H54 (cell line): ENCODE measurements around the gene CACNA1C.
A peak's percentile ranks its signal among the peaks of the same experiment; 100 is the strongest.

Experiments used
- DNase-seq: peaks from one replicate; pipeline ENCODE4 v3.0.0; 2011; ENCODE audit warnings: low spot score, mixed read lengths; ENCODE audit not compliant: insufficient read length
- FAIRE-seq: peaks from 3 replicates; lab custom pipeline; 2011; peaks lifted over from hg19 to GRCh38; lab: Jason Lieb, UNC
- POLR2A ChIP-seq: IDR thresholded peaks from 2 replicates; pipeline ENCODE4 v1.6.1; 2011; ENCODE audit warnings: low read depth, mild to moderate bottlenecking, low read length

CACNA1C gene

DNA sequence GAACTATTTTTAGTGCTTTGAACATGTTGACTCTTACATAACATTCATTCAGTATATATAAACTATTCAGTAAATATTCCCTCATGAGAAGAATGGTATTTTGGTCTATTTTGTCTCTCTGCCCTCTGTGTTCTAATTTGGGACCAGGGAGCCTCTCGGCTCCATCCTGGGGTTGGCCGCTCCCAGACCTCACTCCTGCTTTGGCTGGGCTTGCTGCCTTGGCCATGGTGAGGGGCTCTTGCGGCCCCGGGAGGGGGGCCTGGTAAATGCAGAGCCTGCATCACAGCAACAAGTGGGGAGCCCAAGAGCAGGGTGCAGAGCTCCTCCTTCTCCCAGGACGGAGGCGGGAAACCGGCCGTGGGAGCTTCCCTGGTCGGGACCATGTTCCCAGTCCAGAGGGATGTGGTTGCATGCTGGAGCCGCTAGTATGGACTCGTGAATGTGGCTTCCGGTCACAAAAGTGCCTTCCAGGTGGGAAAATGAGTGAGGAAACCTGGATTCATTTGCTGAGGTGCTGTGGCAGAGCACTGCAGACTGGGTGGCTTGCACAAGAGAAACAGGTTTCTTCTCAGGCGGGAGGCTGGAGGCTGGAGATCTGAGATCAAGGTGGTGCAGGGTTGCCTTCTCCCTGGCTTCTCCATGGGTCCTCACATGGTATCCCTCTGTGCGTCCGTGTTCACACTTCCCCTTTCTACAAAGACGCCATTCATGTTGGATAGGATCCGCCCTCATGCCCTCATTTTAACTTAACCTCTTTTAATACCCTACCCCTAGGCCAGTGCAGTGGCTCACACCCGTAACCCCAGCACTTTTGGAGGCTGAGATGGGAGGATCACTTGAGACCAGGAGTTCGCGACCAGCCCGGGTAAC lies 250.2 kb downstream of the CACNA1C start:
- FAIRE-seq (no peak), DNase-seq (no peak)
- TF ChIP-seq POLR2A: no peak

DNA sequence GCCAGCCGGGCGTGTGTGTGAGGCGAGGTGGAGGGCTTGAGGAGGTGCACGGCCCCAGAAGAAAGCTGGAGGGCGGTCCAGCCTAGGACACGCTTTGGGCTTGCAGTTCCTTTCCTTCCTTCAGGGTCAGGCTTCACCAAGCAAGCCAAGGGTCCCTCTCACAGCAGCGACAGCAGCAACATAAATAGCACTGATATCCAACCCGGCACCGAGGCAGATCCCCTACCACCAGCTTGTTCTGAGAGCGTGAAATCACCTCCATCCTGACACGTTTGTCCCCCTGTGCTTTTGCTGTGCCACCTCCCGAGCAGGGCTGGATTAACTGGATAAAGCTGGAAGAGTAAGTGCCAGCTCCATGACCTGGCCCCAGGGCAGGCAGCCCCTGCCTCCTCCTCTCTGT lies 251.4 kb downstream of the CACNA1C start:
- TF ChIP-seq POLR2A: no peak
- FAIRE-seq (no peak), DNase-seq (no peak)

DNA sequence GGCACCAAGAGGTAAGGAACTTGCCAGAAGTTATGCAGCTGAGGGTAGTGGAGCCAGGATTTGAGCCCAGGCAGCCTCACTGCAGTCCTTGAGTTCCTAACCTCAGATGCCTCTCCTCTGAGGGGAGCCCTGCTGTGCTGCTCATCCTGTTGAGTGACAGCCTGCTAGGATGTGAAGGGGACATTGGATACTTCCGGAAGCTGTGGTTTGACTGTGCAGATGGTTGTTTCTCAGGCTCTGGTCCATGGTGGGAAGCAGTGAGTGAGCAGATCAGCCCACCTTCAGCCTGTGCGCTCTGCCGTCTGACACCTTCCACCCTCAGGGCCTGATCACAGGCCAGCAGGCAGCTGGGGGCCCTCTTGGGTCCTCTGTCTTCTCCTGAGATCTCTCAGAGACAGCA lies 253.2 kb downstream of the CACNA1C start:
- no peak for TF ChIP-seq POLR2A
- FAIRE-seq (no peak), DNase-seq (no peak)

DNA sequence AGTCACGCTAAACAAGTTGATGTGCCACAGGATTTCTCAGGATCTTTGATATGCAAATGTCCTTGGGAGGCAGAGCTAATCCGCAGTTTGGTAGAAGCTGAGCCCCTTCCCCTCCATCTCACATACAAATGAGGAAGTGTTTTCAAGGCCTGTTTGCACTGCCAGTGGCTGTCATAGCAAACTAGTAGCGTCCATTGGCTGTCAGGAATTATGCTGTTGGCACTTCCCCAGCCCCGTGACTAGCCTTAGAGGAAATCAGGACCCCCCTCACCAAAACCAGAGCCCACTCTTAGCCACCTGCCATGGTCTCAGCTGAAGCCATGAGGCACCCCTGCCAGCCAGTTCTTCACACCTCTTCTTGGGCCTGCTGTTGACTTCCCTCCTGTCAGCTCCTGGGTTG lies 253.9 kb downstream of the CACNA1C start:
- DNase-seq: no peak
- FAIRE-seq: no peak
- TF ChIP-seq POLR2A: no peak

DNA sequence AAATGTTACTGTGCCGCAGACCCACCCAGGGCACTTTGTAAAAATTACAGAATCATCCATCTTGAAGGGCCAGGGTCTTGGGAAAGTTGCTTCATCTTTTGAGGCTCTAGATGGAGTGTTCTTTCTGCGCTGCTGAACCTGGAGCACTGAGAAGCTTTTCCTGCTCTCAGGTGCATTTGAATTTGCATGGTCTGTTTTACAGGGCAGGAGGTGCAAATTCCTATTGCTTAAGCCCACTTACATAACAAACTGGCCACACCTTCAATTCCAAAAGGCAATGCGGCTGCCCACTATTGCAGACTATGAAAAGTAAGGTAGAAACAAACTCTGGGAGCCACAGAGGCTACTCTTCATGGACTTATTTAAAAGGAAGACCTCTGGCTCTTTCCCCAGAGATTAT lies 254.8 kb downstream of the CACNA1C start:
- DNase-seq (no peak), FAIRE-seq (no peak)
- TF ChIP-seq POLR2A: no peak

DNA sequence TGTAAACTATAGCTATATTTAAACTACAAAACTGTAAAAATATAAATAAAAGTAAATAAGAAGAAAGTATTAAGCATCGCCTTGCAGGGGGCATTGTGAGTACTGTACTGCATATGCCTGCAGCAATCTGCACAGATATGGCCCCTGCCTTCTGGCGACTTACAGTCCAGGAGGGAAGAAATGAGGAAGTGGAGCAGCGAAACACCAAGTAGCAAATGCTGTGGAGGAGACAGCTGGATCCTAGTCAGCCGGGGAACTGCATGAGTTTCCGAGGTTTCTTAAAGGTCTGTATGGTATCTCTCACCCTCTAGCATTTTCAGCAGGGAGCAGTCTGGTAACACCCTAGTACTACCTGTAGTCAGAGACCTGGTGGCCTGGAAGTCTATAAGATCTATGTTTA lies 256.9 kb downstream of the CACNA1C start:
- DNase-seq: no peak
- no peak for FAIRE-seq
- no peak for TF ChIP-seq POLR2A

DNA sequence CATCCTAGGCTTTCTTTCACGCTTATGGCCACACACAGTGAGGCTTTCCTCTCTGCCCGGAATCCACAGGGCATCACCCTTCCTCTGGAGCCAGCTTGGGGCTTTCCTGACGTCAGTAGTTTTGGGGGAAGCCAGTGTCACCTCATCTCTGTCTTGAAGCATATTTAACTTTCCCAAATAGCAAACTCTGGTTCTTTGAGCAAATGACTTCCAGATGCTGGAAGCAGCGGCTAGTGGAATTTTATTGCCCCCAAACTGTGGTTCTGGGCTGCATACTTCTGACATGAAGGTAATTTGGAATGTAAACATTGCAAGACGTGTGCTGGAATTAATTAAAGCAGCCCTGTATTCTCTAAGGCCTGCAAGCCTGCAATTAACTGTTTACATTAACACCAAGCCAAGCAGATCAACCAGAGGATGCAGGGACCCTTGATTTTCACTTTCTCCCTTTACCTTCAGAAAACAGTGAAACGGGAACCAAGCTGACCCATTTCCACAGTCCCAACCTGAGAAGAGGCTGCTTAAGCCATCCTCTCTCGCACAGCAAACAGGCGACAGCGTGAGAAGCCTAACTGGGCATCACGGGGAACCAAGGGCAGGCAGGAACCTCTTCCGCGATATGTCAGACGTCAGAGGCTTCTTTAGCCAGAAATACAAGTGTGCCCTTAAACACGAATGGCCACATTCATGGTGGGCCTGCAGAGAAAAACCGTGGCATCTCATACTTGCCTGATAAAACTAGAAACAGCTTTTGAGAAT lies 258.4 kb downstream of the CACNA1C start:
- DNase-seq (no peak), FAIRE-seq (no peak)
- TF ChIP-seq POLR2A: no peak

DNA sequence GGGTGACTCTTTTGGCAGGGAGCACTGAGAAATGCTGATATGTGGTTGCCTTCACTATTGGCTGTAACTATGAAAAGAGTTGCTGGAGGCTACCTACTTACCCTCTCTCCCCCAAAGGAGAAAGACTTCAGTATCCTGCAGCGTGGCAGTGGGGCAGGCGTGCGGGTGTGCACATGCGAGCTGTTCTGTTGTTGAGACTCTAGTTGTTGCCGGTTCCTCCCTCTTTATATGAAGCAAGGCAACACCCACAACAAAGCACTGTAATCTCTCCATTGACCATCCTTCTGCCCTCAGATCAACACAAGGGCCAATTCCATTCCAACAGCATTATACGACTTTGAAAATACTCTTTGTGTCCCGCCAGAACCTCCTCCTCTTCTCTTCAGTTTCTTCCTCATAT lies 259.4 kb downstream of the CACNA1C start:
- TF ChIP-seq POLR2A: no peak
- FAIRE-seq: no peak

DNA sequence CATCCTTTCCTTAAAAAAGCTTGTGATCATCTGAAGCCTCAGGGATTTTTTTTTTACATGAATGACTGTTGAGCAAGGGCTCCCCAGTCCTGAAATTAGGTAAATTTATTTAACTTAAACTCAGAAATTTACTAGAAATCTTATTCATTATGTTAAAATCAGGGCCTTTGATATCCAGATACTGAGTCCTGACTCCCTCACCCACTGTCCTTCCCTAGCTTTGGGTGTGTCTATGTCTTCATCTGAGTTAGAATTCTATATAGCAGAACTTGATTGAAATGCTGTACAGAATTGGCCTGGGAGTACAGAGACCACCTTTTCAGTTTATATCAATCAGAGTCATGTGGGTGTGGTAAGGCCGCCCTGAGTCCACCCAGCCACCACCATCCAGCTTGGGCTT lies 260.0 kb downstream of the CACNA1C start:
- no peak for TF ChIP-seq POLR2A
- DNase-seq (no peak), FAIRE-seq (no peak)

More for the DNA sequence above, 259.4 kb downstream of the CACNA1C start:
- DNase-seq: no peak

DNA sequence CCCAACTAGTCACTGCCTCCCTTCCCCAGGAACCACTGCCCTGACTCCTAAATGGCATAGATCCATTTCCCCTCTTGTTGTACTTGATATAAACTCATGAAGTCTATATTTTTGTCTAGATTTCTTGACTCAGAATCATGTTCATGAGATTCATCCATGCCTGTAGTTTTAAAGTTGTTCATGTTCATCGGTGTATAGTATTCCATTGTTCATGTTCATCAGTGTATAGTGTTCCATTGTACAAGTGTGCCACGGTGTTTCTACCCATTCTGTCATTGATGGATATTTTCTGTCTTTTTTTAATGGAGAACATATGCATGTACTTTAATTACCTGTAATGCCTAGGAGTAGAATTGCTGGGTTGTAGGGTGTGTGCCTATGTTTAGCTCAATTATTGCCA lies 261.7 kb downstream of the CACNA1C start:
- FAIRE-seq: no peak
- no peak for TF ChIP-seq POLR2A
- no peak for DNase-seq

DNA sequence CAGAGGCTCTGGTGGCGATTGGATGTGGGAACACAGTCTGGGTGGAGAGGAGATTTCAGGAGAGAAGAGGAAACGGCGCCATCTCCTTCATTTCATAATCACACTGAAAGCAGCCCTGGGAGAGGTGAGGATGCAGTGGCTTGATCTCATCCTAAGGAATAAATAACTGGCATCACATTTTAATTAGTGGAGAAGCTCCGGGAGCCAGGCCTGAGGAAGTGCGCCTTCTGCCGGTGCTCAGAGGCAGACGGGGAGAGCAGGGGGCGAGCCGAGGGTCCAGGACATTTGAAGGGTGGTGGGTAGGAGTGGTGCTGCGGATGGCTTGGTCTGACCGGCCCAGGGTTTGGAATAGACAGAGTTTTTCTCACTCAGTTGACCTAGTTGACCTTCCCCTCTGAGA lies 265.0 kb downstream of the CACNA1C start:
- FAIRE-seq (no peak), DNase-seq (no peak)
- TF ChIP-seq POLR2A: no peak

DNA sequence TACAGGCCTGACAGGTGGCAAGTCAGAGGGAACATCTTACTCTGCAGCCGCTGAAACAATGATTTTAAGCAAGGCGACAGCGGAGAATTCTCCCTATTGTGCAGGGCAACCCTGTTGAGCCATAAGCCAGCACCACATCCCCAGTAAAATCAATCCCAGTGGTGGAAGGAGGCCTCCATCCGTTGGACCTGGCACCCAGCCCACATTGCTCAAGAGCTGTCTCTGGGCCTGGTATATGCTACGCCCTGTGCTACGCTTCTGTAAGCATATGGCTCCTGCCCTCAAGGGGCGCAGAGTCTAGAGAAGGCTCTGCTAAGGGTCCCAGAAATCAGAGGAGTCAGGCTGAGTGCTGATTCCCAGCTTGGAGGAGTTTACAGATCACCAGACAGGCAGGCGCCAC lies 265.5 kb downstream of the CACNA1C start:
- no peak for TF ChIP-seq POLR2A
- no peak for FAIRE-seq
- DNase-seq: no peak

DNA sequence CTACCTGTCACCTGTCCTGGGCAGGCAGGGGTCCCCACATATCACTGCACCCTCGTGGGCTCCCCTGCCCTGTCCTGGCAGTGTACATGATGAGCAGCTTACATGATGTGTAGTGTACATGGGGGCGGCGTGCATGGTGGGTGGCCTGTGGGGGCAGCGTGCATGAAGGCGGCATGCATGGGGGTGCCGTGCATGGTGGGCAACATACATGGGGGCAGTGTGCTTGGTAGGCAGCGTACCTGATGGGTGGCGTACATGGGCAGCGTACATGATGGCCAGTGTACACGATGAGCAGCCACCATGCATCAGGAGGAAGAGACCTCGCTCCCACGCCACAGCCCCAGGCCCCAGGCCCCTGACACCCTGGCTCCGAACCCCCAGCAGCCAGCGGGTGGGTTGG lies 266.3 kb downstream of the CACNA1C start:
- FAIRE-seq (no peak), DNase-seq (no peak)
- no peak for TF ChIP-seq POLR2A

DNA sequence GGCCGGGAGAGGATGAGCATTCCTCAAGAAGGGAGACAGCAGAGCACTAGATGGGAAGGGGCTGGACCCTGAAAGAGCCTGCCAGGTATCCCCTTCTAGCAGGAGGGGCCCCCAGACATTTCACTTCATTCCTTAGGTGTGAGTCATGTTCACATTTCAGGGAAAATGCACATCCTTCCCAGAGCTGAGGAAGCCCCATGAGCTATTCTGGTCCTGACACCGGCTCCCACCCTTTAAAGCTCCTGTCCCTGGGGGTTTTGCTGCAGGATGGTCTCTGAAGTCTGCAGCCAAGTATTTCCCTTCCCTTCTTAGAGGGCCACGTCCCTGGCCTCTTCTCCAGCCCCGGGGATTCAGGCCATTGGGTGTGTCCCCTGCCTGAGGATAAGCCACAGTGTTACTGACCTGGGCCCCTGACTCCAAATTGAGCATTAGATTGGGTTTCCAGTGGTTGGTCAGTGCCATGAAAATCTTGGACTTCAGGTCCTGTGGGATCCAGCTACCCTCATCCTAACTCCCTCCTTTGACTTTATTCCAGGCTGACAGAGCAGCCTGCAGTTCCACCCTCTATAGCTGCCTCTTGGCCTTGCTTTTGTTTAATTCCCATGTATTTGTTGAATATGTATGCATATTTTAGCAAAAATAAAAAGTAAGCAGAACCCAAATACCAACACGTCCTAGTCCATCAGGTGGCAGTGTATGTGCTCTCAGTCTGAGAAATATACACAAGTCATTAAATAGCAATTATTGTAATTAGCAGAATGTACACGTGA lies 267.1 kb downstream of the CACNA1C start:
- peak; percentile 60 for DNase-seq
- no peak for FAIRE-seq
- no peak for TF ChIP-seq POLR2A

DNA sequence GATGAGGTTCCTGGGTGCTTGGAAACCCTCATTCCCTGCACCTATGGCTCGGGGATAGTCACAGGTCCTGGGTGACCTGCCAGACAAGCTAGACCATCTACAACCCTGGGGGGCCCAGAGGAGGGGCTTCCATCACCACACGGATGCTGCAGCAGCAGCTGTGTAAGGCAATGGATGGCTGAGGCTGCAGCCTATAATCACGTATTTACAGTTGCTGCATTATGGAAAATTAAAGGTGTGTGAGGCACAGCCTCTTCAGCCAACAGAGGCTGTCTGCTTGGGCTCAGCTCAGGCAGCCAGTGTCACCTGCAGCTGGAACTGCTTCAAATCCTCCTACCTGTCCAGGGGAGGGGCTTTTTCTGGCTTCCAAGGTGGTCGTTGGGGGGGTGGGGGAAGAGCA lies 268.1 kb downstream of the CACNA1C start:
- FAIRE-seq (no peak), DNase-seq (no peak)
- TF ChIP-seq POLR2A: no peak
